Panc1 (cell line): ENCODE measurements around the gene MORN1.

Experiments used
- CTCF ChIP-seq: fragments of 450-650 bp; IDR thresholded peaks from 2 replicates; pipeline ENCODE4 v1.5.1; 2017; ENCODE audit warnings: mild to moderate bottlenecking
- TCF7L2 ChIP-seq: IDR thresholded peaks from 2 replicates; pipeline ENCODE4 v1.6.1; 2011; ENCODE audit warnings: mild to moderate bottlenecking, low read depth, low read length, inconsistent platforms

- TF ChIP-seq CTCF: no peak
- no peak for TF ChIP-seq TCF7L2
These were observed 112.7 kb downstream of the MORN1 start for GRCh38 chr1:2278591-2279209.
